Stimulated activated CD4-positive, alpha-beta T cell treated with anti-CD3 and anti-CD28 coated beads, Interleukin-1b, Interleukin-23, amount 100 ng/mL, for 48 hours (primary cell): ENCODE measurements around the gene BEX3.
"Not testable (repeated sequence)": the region's sequence is repeated elsewhere in the genome, so short reads cannot be mapped to it uniquely, and the experiment has no call there.

Experiments used
- DNase-seq: peaks from one replicate; pipeline ENCODE4 v3.0.0-alpha.2; 2020

BEX3 gene

GRCh38 chrX:103384672-103385071 is 8.3 kb downstream of the BEX3 start:
- DNase-seq = no peak

- DNase-seq = not testable (repeated sequence)
These were observed 9.0 kb downstream of the BEX3 start for GRCh38 chrX:103385283-103385830.

- no peak for DNase-seq
These were observed 10.0 kb downstream of the BEX3 start for GRCh38 chrX:103386332-103386731.

- no peak for DNase-seq
These were observed 17.1 kb downstream of the BEX3 start for GRCh38 chrX:103393487-103393886.

- DNase-seq = no peak
These were observed 19.8 kb downstream of the BEX3 start for GRCh38 chrX:103396186-103396585.

GRCh38 chrX:103396660-103397059 is 20.3 kb downstream of the BEX3 start:
- DNase-seq = no peak

- DNase-seq = no peak
These were observed 21.4 kb downstream of the BEX3 start for GRCh38 chrX:103397707-103398106.

GRCh38 chrX:103398421-103398864 is 22.1 kb downstream of the BEX3 start:
- peak; percentile 3 for DNase-seq

GRCh38 chrX:103399744-103400143 is 23.4 kb downstream of the BEX3 start:
- no peak for DNase-seq

GRCh38 chrX:103400931-103401330 is 24.6 kb downstream of the BEX3 start:
- DNase-seq = no peak

- DNase-seq = peak; percentile 70
These were observed 28.1 kb downstream of the BEX3 start for GRCh38 chrX:103404231-103405008.

- no peak for DNase-seq
These were observed 28.6 kb downstream of the BEX3 start for GRCh38 chrX:103405009-103405333.

GRCh38 chrX:103406256-103406655 is 29.9 kb downstream of the BEX3 start:
- DNase-seq = no peak

GRCh38 chrX:103407776-103408175 is 31.4 kb downstream of the BEX3 start:
- DNase-seq = no peak

GRCh38 chrX:103411721-103412120 is 35.4 kb downstream of the BEX3 start:
- not testable (repeated sequence) for DNase-seq

- no peak for DNase-seq
These were observed 37.5 kb downstream of the BEX3 start for GRCh38 chrX:103413705-103414387.

- DNase-seq = no peak
These were observed 38.2 kb downstream of the BEX3 start for GRCh38 chrX:103414561-103414960.

- no peak for DNase-seq
These were observed 38.7 kb downstream of the BEX3 start for GRCh38 chrX:103415068-103415467.

- DNase-seq = no peak
These were observed 39.2 kb downstream of the BEX3 start for GRCh38 chrX:103415528-103415927.

GRCh38 chrX:103417370-103417769 is 41.0 kb downstream of the BEX3 start:
- DNase-seq = no peak

GRCh38 chrX:103417933-103418332 is 41.6 kb downstream of the BEX3 start:
- DNase-seq = no peak

- no peak for DNase-seq
These were observed 42.5 kb downstream of the BEX3 start for GRCh38 chrX:103418811-103419340.

GRCh38 chrX:103423955-103424638 is 47.8 kb downstream of the BEX3 start:
- DNase-seq = no peak
